Liver (tissue), 3 donors: ENCODE measurements around the gene SLC9A3.

Experiments used
- ATF3 ChIP-seq: IDR thresholded peaks from 2 replicates; pipeline ENCODE4 v1.6.1; 2016; ENCODE audit warnings: antibody characterized with exemption
- CTCF ChIP-seq: fragments of 150-350 bp; IDR thresholded peaks from 2 replicates; pipeline ENCODE4 v1.5.1; 2017; ENCODE audit warnings: improper control_type of control experiment, low read depth, low read length; ENCODE audit not compliant: missing input control
- FOXA1 ChIP-seq: IDR thresholded peaks from 2 replicates; pipeline ENCODE4 v1.6.1; 2016; ENCODE audit warnings: antibody characterized with exemption
- MAX ChIP-seq: IDR thresholded peaks from 2 replicates; pipeline ENCODE4 v1.6.1; 2016; ENCODE audit warnings: antibody characterized with exemption
- TAF1 ChIP-seq: conservative IDR thresholded peaks from 2 replicates; pipeline ENCODE4 v1.6.1; 2016; ENCODE audit warnings: antibody characterized with exemption, mild to moderate bottlenecking
- donor health status: healthy.
- donor health status: healthy.

GRCh38 chr5:451587-452458, 72.4 kb downstream of the SLC9A3 start:
- TF ChIP-seq MAX = no peak
- TF ChIP-seq FOXA1 = no peak
- TF ChIP-seq CTCF = no peak
- no peak for TF ChIP-seq TAF1
- no peak for TF ChIP-seq ATF3
